ENCODE measurements around the gene DALRD3.

- TF ChIP-seq CTCF (IDR thresholded peaks at IDR 0.05) (no peak), POLR2A (IDR thresholded peaks at IDR 0.05) (no peak)
Measured at GRCh38 chr3:49032646-49033304, 14.4 kb upstream of the DALRD3 start.
